Stimulated activated CD8-positive, alpha-beta memory T cell treated with anti-CD3 and anti-CD28 coated beads, Interleukin-12 subunit alpha, Interleukin-12 subunit beta, amount 100 ng/mL, for 24 hours (primary cell): ENCODE results near the gene PCSK9.

ENCODE experiments used
- DNase-seq: peaks from one replicate; pipeline ENCODE4 v3.0.0-alpha.2; 2020; ENCODE audit errors: extremely low read depth

Gene PCSK9

GRCh38 chr1:55044617-55045397, 5.5 kb downstream of the PCSK9 start:
- DNase-seq: no peak

- DNase-seq: no peak
Observed at GRCh38 chr1:55045430-55045829, 6.1 kb downstream of the PCSK9 start.

GRCh38 chr1:55046871-55047270, 7.5 kb downstream of the PCSK9 start:
- no peak for DNase-seq

GRCh38 chr1:55047611-55048010, 8.3 kb downstream of the PCSK9 start:
- no peak for DNase-seq

GRCh38 chr1:55048453-55049270, 9.3 kb downstream of the PCSK9 start:
- DNase-seq: no peak

- DNase-seq: no peak
Observed at GRCh38 chr1:55049271-55049913, 10.0 kb downstream of the PCSK9 start.

- DNase-seq: no peak
Observed at GRCh38 chr1:55049914-55050278, 10.5 kb downstream of the PCSK9 start.

- no peak for DNase-seq
Observed at GRCh38 chr1:55050283-55050682, 10.9 kb downstream of the PCSK9 start.

GRCh38 chr1:55051169-55051568, 11.8 kb downstream of the PCSK9 start:
- no peak for DNase-seq

- no peak for DNase-seq
Observed at GRCh38 chr1:55051621-55052020, 12.3 kb downstream of the PCSK9 start.

- no peak for DNase-seq
Observed at GRCh38 chr1:55052221-55053142, 13.1 kb downstream of the PCSK9 start.

GRCh38 chr1:55053265-55053954, 14.1 kb downstream of the PCSK9 start:
- no peak for DNase-seq

- DNase-seq: no peak
Observed at GRCh38 chr1:55054396-55054795, 15.0 kb downstream of the PCSK9 start.

- DNase-seq: no peak
Observed at GRCh38 chr1:55055084-55055882, 15.9 kb downstream of the PCSK9 start.

GRCh38 chr1:55055951-55056631, 16.7 kb downstream of the PCSK9 start:
- DNase-seq: no peak

GRCh38 chr1:55056632-55056992, 17.3 kb downstream of the PCSK9 start:
- no peak for DNase-seq

GRCh38 chr1:55057270-55057955, 18.1 kb downstream of the PCSK9 start:
- DNase-seq: no peak

- no peak for DNase-seq
Observed at GRCh38 chr1:55057956-55058298, 18.6 kb downstream of the PCSK9 start.
